Uterus (tissue), 2 donors: ENCODE measurements around the gene BRINP3.

ENCODE experiments used
- POLR2A ChIP-seq, 2 donors: fragments of 450-650 bp; IDR thresholded peaks; one replicate each; pipeline ENCODE4 v1.6.1; 2016; ENCODE audit warnings: antibody characterized with exemption in 2 of 2, mild to moderate bottlenecking in 1 of 2, moderate library complexity in 1 of 2
- TF ChIP-seq, protein P1 (sequence below), 4 experiments: fragments of 200-600 bp in 2 of 4; fragments of 450-650 bp in 2 of 4; sonication (generic) in 2 of 4; IDR thresholded peaks; one replicate each; pipeline ENCODE4 v1.5.1; 2016 to 2019; ENCODE audit warnings: antibody characterized with exemption in 4 of 4, mild to moderate bottlenecking in 2 of 4, moderate library complexity in 1 of 4

DNA sequence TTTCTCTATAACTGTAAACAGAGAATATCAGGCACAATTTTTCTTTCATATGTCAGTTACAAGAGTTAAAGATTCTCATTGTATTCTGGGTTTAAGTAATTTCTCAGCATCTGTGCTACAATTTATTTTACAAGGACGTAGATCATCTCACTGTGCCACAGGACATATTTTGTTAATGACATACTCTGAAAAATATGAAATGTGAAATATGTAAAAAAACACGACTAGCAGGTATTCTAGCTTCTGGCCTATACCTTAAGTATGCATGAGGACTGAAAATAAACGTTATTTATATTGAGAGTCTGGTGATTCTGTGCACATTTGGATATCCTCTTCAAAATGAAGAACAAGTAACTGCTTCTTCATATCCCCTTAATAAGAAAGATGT lies 308.8 kb downstream of the BRINP3 start:
- no peak for TF ChIP-seq POLR2A (IDR thresholded peaks at IDR 0.05)
- TF ChIP-seq, protein P1, sequence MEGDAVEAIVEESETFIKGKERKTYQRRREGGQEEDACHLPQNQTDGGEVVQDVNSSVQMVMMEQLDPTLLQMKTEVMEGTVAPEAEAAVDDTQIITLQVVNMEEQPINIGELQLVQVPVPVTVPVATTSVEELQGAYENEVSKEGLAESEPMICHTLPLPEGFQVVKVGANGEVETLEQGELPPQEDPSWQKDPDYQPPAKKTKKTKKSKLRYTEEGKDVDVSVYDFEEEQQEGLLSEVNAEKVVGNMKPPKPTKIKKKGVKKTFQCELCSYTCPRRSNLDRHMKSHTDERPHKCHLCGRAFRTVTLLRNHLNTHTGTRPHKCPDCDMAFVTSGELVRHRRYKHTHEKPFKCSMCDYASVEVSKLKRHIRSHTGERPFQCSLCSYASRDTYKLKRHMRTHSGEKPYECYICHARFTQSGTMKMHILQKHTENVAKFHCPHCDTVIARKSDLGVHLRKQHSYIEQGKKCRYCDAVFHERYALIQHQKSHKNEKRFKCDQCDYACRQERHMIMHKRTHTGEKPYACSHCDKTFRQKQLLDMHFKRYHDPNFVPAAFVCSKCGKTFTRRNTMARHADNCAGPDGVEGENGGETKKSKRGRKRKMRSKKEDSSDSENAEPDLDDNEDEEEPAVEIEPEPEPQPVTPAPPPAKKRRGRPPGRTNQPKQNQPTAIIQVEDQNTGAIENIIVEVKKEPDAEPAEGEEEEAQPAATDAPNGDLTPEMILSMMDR (IDR thresholded peaks at IDR 0.05): no peak
